Activated naive CD4-positive, alpha-beta T cell treated with Interleukin-2 at 50 U/mL for 16 hours (primary cell): Measurements from ENCODE around the gene ANXA7.

Source experiments
- DNase-seq: peaks from one replicate; pipeline ENCODE4 v3.0.0-alpha.2; 2020

ANXA7 gene

GRCh38 chr10:73413528-73414229, at the start of gene ANXA7:
ANXA7 (minus strand) TSS chr10:73414058; CDS start chr10:73400856, 13,202 bp downstream.
- DNase-seq, result peak; percentile 96

- no peak for DNase-seq
Measured at GRCh38 chr10:73460897-73461296, 47.0 kb upstream of the ANXA7 start.

- no peak for DNase-seq
Measured at GRCh38 chr10:73459683-73460314, 45.9 kb upstream of the ANXA7 start.

- no peak for DNase-seq
Measured at GRCh38 chr10:73456187-73456890, 42.5 kb upstream of the ANXA7 start.

- DNase-seq, result no peak
Measured at GRCh38 chr10:73449113-73449512, 35.3 kb upstream of the ANXA7 start.

- no peak for DNase-seq
Measured at GRCh38 chr10:73448384-73448783, 34.5 kb upstream of the ANXA7 start.

- no peak for DNase-seq
Measured at GRCh38 chr10:73446926-73447325, 33.1 kb upstream of the ANXA7 start.

GRCh38 chr10:73444457-73444856, 30.6 kb upstream of the ANXA7 start:
- no peak for DNase-seq

- DNase-seq, result no peak
Measured at GRCh38 chr10:73439605-73440312, 25.9 kb upstream of the ANXA7 start.

- no peak for DNase-seq
Measured at GRCh38 chr10:73439055-73439454, 25.2 kb upstream of the ANXA7 start.

- DNase-seq, result no peak
Measured at GRCh38 chr10:73433538-73433867, 19.6 kb upstream of the ANXA7 start, which contains the start of gene MSS51. MSS51 (minus strand) TSS chr10:73433561; CDS start chr10:73428284, 5,277 bp downstream.

GRCh38 chr10:73432646-73433537, 19.0 kb upstream of the ANXA7 start:
- DNase-seq, result no peak

GRCh38 chr10:73426318-73426717, 12.5 kb upstream of the ANXA7 start:
- no peak for DNase-seq

GRCh38 chr10:73424478-73424877, 10.6 kb upstream of the ANXA7 start:
- no peak for DNase-seq

GRCh38 chr10:73423309-73423708, 9.5 kb upstream of the ANXA7 start:
- no peak for DNase-seq

GRCh38 chr10:73416571-73416970, 2.7 kb upstream of the ANXA7 start:
- DNase-seq, result no peak

GRCh38 chr10:73414230-73414945, 530 bp upstream of the ANXA7 start:
- no peak for DNase-seq

GRCh38 chr10:73413108-73413527, 740 bp downstream of the ANXA7 start:
- DNase-seq, result peak; percentile 53

- DNase-seq, result no peak
Measured at GRCh38 chr10:73410897-73411296, 3.0 kb downstream of the ANXA7 start.

GRCh38 chr10:73408978-73409521, 4.8 kb downstream of the ANXA7 start:
- no peak for DNase-seq

- DNase-seq, result no peak
Measured at GRCh38 chr10:73408061-73408460, 5.8 kb downstream of the ANXA7 start.
